Thyroid gland (tissue), 4 donors: ENCODE data around the gene AK1.
A peak's percentile ranks its signal among the peaks of the same experiment; 100 is the strongest.

Experiments used
- POLR2A ChIP-seq, 2 donors: fragments of 450-650 bp; IDR thresholded peaks; one replicate each; pipeline ENCODE4 v1.6.1; 2017; ENCODE audit warnings: antibody characterized with exemption in 2 of 2, mild to moderate bottlenecking in 2 of 2, moderate library complexity in 1 of 2
- TF ChIP-seq, protein P1 (sequence below), 6 experiments: fragments of 200-600 bp in 3 of 6; fragments of 450-650 bp in 3 of 6; sonication (generic) in 3 of 6; IDR thresholded peaks; one replicate each; pipeline ENCODE4 v1.5.1; 2016 to 2019; ENCODE audit warnings: antibody characterized with exemption in 6 of 6, mild to moderate bottlenecking in 2 of 6, inconsistent platforms in 1 of 6, moderate library complexity in 1 of 6

DNA sequence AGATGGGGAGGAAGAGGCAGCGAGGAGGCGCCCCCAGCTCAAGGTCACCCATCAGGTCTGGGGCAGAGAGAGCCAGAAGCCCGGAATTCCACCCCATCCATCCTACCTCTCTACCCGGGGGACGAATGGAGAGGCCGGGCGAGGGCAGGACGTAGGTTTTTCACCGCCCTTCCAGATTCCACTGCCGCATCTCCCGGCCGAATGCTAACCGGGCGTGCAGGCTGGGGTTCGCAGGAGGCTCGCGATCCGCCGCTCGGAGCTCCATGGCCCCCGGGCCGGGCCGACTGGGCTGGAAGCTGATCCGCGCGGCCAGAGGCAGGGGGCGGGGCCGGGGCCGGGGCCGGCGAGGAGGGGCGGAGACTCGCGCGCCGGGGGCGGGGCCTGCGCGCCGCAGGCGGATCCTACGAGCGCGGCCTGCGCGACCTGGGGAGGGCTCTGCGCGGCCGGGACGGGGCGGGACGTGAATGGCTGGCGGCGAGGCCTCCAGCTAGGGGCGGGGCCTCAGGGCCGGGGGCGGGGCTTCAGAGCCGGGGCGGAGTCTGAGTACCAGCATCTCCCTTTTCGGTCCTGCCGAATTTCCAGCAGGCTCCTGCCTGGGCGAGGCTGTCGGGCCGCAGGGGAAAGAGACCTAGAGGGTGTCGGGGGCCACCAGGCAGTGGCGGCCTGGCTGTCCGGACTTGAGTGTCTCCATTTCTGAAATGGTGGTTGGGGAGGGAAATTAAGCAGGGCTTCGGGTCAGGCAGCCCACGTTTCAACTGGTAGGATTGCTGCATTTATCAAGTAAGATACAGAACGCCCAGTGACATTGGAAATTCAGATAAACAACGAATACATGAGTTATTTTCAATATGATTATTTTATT, 39.5 kb upstream of the AK1 start, which contains the start of gene ST6GALNAC4:
- TF ChIP-seq, protein P1, sequence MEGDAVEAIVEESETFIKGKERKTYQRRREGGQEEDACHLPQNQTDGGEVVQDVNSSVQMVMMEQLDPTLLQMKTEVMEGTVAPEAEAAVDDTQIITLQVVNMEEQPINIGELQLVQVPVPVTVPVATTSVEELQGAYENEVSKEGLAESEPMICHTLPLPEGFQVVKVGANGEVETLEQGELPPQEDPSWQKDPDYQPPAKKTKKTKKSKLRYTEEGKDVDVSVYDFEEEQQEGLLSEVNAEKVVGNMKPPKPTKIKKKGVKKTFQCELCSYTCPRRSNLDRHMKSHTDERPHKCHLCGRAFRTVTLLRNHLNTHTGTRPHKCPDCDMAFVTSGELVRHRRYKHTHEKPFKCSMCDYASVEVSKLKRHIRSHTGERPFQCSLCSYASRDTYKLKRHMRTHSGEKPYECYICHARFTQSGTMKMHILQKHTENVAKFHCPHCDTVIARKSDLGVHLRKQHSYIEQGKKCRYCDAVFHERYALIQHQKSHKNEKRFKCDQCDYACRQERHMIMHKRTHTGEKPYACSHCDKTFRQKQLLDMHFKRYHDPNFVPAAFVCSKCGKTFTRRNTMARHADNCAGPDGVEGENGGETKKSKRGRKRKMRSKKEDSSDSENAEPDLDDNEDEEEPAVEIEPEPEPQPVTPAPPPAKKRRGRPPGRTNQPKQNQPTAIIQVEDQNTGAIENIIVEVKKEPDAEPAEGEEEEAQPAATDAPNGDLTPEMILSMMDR (IDR thresholded peaks at IDR 0.05), result no peak
- peak in 1 of 2 donors; percentile 44 for TF ChIP-seq POLR2A (IDR thresholded peaks at IDR 0.05)
